NOMO-1 (cell line): ENCODE results near the gene BMP15.

Experiments
- DNase-seq, 2 experiments: peaks; one replicate each; lab custom pipeline; 2025; ENCODE audit not compliant: unreplicated experiment in 2 of 2; lab: John Stamatoyannopoulos, UW

Gene BMP15

DNA sequence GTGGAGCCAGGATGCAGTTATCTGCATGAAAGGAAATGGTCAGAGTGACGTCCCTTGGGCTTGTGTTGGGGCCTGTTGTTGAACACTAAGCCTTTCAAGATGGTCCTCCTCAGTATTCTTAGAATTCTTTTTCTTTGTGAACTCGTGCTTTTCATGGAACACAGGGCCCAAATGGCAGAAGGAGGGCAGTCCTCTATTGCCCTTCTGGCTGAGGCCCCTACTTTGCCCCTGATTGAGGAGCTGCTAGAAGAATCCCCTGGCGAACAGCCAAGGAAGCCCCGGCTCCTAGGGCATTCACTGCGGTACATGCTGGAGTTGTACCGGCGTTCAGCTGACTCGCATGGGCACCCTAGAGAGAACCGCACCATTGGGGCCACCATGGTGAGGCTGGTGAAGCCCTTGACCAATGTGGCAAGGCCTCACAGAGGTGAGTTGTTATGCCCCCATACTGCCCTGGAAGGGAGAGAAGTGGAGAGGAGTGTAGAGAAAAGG, at the start of gene BMP15:
Gene BMP15, plus strand, starts transcription at position 51 of the 492 bp plus-strand sequence. Its CDS starts 49 bp downstream, at position 100.
- DNase-seq = no peak

- no peak for DNase-seq
These were observed 47.1 kb upstream of the BMP15 start for GRCh38 chrX:50863471-50863870.

- no peak for DNase-seq
These were observed 45.2 kb upstream of the BMP15 start for GRCh38 chrX:50865311-50865710.

DNA sequence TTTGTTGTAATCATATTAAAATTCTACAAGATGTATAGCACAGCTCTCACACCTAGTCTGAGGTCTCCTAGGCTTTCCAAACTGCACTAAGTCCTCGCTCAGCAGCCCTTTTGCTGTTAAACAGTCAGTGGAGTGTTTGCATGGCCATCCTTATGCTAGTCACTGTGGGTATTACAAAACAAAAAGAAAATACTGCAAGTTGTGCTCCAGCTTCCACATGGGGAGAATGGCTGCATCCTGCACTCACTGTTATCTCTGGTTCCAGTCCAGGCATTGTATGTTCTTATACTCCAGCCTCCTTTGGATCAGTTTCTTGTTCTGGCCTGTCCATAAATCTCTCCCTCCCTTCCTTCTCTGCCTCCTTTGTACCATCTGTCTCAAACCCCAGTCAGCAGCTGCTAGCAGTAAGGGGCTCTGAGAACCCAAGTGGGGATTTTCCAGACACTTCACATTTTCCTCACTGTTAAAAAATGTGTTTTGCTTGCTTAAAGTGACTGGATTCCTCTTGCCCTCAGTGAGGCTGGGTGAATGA, 38.5 kb upstream of the BMP15 start:
- DNase-seq = no peak

- DNase-seq = no peak
These were observed 35.7 kb upstream of the BMP15 start for GRCh38 chrX:50874876-50875275.

DNA sequence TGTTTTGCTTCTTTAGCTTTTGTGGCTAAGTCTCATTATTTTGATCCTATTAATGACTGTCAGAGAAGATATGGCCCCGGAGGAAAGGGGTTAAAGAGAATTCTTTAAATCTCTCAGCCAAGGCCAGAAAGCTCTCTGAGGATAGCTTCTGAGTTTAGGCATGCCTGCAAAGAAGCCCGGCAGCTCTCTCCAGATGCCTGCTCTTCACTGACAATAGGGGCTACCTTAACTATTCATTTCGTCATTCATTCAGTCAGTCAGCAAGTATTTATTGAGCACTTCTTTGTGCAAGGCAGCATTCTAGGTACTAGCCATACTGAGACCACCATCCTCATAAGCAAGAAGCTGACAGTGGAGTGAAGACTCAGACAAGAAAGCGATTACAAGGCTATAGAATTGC, 34.0 kb upstream of the BMP15 start:
- no peak for DNase-seq

DNA sequence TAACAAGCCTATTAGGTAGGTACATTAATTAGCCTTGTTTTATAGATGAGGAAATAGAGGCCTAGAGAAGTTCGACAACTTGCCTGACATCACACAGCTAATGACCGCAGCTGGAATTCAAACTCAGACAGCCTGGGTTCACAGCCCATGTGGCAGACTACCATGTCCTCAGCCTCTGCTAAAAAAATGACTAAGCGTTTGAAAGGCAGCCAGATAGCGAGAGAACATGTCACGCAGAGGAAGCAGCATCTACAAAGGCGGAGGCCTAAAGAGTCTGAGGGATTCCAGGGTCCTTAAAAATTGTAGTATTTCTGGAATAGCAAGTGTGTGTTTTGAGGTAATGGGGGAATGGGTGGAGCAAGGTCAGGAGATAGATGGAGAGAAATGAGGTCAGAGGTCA, 33.2 kb upstream of the BMP15 start:
- no peak for DNase-seq

- no peak for DNase-seq
These were observed 29.5 kb upstream of the BMP15 start for GRCh38 chrX:50881028-50881427.

DNA sequence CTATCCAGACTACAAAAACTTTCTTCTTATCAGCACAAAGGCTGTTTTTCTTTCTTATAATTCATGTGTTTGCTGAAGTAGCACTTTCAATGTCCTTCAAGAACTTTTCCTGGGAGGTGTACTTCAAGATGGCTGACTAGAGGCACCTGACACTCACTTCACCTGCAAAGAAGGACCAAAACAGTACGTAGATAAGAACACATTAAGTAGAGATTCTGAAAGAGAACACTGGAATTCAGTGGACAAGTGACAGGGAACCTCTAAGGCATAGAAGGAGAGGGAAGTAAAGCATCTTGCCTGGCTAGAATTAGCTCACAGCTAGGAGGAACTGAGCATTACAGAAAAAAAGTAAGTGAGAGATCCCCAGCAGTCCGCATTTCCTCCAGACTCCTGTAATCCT, 21.7 kb upstream of the BMP15 start:
- peak in 1 of 2 experiments; percentile 11 for DNase-seq

DNA sequence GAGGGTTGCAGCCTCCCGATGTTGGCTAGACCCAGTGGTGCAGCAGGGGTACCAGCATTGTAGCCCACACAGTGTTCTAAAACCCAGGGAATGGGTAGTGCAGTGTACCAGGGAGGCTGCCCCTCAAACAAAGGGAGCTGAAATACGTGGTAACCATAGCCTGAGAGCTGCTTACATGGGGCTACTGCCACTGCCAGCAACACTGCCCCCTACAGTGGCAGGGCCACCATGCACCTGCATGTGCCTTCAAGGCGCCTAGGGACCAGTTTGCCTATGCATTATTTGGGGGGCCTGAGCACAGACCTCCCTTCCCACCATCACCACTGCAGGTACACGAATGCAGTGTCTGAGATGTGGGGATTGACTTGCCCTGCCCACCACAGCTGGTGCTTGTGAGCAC, 21.0 kb upstream of the BMP15 start:
- no peak for DNase-seq

GRCh38 chrX:50893047-50893446, 17.5 kb upstream of the BMP15 start:
- DNase-seq = no peak

DNA sequence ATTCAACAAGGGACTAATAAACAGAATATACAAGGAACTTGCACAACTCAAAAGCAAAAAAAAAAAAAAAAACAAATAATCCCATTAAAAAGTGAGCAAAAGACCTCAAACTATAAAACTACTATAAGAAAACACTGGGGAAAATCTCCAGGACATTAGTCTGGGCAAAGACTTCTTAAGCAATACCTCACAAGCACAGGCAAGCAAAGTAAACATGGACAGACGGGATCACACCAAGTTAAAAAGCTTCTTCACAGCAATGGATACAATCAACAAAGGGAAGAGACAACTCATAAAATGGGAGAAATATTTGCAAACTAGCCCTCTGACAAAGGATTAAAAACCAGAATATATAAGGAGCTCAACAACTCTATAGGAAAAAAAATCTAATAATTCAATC, 17.1 kb upstream of the BMP15 start:
- DNase-seq = no peak

- DNase-seq = no peak
These were observed 5.2 kb upstream of the BMP15 start for GRCh38 chrX:50905334-50905733.

DNA sequence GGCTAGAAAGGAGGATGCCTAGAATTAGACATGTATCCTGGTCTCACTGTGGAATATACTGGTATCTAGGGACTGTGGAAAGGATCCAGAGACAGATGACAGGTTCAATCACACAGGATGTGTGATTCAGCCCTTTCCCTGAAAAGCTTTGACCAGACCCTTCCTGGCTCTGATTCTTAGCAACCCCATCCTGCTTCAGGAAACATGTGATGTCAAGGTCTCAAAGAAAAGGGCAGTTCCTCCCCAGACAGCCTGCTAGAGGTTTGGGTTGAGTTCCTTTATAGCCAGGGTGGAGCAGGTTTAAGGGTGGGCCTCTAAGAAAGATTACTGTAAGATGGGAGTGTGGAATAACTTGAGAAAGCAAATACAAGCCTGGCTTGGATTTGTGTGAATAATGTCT, 3.0 kb downstream of the BMP15 start:
- DNase-seq = no peak

DNA sequence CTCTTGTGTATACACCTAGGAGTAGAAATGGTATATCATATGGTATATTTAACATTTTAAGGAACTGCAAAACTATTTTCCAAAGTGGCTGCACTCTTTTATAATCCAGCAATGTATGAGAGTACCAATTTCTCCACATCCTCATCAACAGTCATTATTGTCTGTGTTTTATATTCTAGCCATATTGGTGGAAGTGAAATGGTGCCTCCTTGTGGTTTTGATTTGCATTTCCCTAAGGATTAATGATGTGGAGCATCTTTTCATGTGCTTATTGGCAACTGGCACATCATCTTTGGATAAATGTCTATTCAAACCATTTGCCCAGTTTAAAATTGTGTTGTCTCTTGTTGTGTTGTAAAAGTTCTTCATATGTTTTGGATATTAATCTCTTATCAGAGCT, 9.6 kb downstream of the BMP15 start:
- DNase-seq = no peak

DNA sequence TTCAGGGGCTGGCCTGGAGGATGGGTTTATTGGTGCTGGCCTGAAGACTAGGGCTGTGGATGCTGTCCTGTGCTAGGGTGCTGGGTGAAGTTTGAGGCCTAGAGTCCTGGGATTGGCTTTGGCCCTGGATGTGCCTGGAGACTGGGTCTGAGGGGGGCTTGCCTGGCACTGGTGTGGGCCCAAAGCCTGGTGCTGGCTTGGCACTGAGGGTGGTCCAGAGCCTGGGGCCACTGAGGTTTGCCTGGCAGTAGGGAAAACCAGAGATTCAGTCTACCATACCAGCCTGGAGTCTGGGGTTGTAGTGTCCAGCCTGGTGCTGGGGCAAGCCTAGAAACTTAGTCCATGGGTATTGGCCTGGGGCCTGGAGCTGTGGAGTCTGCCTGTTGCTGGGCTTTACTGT, 16.6 kb downstream of the BMP15 start:
- DNase-seq = no peak

- peak in 1 of 2 experiments; percentile 9 for DNase-seq
These were observed 31.1 kb downstream of the BMP15 start for GRCh38 chrX:50941638-50942037.

DNA sequence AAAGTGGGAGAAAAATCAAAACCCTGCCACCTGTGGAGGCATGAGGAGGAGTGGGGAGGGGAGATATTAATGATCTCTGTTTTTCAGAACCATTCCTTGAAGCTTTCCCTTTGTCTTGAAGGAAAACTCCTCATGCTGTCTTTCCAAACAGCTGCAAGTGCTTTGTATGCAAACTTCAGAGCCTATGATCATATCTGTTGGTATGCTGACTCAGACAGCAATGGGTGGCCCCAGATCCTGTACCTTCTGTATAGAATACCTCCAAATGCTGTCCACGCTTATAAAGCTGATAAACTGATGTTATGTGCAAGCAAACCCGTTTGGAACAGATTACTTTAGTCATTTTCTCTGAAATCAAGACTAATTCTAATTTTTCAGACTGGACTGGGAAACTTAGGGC, 31.9 kb downstream of the BMP15 start:
- no peak for DNase-seq

- DNase-seq = no peak
These were observed 41.9 kb downstream of the BMP15 start for GRCh38 chrX:50952406-50952805.

- no peak for DNase-seq
These were observed 43.3 kb downstream of the BMP15 start for GRCh38 chrX:50953832-50954231.

DNA sequence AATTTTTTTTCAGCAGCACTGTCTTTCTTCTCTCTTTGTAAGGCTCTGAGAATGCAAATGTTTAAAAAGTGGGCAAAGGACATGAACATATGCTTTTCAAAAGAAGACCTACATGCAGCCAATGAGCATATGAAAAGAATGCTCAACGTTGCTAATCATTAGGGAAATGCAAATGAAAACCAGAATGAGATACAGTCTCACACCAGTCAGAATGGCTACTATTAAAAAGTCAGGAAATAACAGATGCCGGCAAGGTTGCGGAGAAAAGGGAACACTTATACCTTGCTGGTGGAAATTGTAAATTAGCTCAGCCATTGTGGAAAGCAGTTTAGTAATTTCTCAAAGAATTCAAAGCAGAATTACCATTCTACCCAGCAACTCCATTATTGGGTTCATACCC, 51.6 kb downstream of the BMP15 start:
- DNase-seq = no peak

GRCh38 chrX:50963842-50964241, 53.3 kb downstream of the BMP15 start:
- DNase-seq = no peak
